Activated naive CD4-positive, alpha-beta T cell treated with Interleukin-2 at 50 U/mL for 16 hours (primary cell): ENCODE results near the gene AOC1.

Experiments used
- DNase-seq: peaks from one replicate; pipeline ENCODE4 v3.0.0-alpha.2; 2020

Gene AOC1

DNA sequence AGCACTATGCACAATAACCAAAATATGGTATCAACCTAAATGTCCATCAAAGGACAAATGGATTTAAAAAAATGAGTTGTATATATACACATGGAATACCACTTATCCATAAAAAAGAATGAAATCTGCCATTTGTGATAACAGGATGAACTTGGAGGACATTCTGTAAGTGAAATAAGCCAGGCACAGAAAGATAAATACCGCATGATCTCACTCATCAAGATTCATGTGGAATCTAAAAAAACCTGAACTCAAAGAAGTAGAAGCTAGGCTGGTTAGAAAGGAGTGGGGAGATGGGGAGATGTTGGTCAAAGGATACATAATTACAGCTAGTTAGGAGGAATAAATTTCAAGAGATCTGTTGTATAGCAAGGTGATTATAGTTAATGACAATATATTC, 17.3 kb upstream of the AOC1 start:
- no peak for DNase-seq

DNA sequence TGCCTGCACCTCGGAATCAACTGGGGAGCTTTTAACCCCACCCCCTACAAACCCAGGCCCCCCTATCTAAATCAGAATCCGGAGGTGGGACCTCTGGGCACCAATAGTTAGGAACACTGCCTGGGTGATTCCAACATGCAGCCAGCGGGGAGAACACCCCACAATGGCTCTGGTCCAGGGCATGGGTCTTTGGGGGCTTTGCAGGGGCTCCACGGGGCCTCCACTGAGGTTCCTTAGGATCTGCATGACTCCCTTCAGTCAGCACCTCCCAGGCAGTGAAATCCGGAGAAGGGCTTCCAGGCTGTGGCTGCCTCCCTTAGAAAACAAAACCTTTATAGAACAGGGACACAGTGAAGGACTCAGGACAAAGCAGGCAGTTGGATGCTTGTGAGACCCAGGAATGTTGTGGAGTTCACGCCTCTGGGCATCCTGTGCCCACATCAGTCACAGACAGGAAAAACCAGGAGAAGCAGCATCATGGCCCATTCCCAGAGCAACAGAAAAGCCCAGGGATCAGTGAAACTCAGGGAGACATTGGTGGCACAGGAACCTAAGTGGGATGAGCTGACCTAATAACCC, 16.5 kb upstream of the AOC1 start:
- DNase-seq = no peak

DNA sequence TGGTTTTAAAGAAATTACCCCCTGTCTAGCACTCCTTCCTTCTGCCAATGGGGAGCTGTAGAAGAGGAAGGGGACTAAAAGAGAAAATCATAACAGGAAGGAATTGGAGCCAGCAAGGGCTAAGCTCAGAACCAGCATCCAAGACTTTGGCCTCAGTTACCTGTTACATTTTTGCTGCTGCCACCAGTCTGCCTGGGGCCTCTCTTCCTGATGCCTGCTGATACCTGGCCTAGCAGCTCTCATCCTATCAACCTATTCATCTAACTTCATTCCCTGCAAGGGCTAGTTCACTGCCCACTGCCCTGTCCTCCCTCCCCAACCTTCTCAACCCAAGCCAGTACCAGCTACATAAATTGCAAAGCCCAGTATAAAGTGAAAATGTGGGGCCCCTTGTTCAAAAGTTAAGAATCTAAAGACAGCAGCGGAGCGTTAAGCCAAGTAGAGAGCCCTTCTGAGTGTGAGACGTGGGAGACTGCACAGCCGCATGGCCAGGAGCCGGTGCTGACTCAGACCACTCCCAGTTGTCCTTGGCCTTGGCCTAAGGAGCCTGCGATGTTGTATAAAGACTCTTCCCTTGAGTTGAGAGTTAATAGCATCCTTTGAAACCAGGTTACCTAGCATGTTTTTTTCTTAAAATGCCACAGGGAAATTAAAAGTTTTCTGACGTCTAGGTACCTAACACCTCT, 13.2 kb upstream of the AOC1 start:
- no peak for DNase-seq

DNA sequence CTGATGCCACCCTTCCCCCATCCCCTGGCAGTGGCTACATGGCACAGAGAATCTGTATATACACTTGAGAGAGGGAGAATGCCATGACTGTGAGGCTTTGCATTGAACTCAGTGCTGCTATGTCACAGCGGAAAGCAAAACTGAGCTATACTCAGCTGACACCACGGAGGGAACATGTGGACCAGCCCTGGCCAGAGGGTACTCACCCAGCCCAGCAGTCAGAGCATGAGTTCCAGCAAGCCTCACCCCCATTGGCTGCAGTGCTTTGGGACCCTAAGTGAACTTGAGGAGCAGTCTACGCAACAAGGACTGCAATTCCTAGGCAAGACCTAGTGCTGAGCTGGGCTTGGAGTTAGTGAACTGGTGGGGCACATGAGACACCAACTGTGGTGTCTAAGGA, 10.3 kb upstream of the AOC1 start:
- DNase-seq = no peak

DNA sequence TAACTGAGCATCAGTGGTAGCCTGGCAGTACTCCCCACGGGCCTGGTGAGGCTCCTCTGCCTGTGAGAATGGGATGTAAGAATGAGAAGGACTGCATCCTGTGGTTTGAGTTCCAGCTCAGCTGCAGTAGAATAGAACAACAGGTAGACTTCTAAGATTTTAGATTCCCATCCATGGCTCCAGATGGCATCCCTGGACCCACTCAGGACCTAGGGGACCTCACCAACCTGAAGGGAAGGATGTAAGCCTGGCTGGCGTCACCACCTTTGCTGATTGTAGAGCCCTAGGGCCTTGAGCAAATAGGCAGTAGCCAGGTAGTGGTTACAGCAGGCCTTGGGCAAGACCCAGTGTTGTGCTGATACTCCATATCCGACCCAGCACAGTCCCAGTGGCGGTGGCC, 9.6 kb upstream of the AOC1 start:
- no peak for DNase-seq

DNA sequence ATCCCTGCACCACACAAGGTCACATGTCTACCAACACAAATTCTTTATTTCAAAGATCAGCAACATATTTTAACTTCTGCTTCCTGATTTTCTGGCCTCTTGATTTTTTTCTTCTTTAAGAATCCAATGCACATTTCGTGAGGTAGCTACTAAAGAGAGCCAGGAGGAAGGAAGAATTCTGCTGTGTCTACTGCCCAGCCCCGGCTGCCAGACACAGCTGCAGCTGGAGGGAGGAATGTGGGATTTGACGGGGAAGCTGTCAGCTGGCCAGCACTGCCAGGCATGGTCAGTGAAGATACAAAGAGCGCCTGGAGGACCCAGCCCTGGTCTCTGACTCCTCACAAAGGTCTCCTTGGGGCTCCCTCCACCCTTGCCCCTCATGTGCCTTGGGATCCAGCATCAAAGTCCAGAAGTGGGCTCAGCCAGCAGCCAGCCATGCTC, 6.9 kb upstream of the AOC1 start:
- no peak for DNase-seq

DNA sequence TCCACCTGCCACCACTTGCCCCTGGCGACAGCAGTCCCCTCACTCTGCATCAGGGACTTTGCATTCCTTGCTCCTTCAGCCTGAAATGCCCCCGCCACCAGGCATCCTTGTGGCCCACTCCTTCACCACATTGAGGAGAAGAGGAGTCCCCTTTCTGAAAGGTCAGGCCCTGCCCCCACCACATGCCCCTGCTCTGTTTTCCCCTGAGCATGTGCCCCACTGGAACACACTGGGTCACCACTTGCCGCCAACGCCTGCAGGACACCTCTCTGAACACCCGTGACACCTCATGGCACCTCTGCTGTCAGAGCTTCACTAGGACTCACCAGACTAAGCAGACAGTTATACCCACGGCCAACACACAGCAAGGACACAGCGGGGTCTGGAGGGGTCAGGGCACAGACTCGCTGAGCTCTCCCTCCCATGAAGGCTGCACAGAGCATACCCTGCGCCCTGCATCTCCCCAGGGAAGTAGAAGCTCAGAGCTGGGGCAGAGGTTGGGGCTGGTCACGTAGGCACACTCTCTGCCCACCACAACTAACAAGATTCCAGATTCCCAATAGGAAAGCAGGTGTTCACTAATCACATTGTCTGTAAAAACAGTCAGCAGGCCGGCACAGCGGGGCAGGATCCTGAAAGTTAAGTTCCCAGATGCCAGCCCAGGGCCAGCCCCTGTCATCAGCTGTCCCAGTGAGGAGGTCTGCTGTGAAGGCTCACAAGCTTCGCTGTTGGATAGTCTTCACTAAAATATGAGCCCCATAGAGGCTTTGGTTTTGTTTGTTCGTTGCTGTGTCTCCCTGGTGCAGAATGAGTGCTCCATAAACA, 5.8 kb upstream of the AOC1 start:
- DNase-seq = no peak

DNA sequence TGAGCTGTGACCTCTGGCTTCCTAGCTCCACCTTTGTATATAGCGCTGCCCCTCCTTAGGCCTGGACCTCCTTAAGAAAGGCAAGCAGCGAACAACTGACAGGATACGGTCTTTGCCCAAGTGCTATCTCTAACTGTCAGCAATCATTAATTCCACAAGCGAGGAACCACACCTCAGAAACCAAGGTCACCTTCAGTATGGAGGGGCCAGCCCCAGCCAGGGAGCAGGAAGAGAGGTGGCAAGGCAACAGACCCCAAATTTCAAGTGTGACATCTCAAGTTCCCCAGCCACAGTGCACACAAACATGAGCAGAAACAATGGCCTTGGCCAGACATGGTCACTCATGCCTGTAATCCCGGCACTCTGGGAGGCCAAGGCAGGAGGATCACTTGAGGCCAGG, 4.8 kb upstream of the AOC1 start:
- DNase-seq = no peak

DNA sequence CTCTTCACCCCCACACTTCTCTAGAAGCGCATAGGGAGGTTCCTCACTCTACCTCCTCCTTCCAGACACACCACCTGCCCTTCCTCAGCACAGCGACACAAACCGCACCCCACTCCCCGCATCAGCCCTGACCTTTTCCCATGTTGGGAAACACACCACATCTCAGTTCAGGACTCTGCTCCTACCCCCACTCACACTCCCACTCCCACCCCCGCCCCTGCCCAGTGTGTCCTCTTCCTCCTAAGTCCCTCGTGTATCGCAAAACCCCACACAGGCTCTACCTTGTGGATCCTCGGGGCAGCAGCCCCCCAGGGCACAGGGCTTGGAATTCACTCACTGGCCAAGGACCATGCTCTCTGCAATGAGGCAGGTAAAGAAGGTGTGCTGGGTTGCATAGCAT, 4.2 kb upstream of the AOC1 start:
- DNase-seq = no peak

DNA sequence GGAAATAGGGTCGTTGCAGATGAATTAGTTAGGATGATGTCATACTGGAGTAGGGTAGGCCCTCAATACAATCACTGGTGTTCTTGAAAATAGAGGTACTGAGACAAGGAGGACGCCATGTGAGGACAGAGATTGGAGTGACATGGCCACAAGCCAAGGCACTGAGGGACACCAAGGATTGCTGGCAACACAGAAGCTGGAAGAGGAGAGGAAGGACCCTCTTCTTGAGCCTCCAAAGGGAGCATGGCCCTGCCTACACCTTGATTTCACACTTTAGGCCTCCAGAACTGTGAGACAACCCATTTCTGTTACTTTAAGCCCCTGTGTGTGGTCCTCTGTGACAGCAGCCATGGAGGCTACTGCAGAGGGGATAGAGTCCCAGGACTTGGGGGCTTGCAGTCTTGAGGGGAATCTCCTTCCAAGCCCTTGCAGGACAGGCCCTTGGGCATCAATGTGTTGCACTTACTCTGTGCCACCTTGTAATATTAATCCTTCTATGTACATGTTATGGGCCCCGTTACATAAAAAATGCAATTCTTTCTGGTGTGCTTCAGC, 3.7 kb upstream of the AOC1 start:
- DNase-seq = no peak

DNA sequence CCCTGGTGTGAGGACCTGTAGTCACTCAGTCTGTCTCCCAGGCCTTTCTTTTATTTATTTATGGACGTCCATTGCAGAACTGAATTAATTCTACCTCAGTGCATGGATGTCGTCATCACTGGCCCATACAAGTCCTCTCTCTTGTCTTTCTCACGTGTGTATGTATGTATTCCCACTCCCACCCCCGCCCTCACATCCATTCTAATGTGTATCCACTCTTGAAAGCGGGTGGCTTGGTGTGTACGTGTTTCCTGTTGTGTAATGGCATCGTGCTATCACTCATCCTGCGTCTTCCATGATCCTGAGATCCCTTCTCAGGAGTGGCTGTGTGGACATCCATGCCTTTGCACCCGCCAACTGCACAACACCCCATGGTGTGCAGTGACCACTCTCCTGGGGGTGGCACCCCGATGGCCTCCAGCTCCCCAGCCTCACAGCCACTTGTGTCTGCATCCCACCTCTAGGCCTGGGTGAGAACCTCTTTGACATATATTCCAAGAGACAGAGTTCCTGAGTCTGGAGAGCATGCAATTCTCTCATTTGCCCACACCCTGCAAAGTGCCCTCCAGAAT, 3.0 kb upstream of the AOC1 start:
- DNase-seq = no peak

DNA sequence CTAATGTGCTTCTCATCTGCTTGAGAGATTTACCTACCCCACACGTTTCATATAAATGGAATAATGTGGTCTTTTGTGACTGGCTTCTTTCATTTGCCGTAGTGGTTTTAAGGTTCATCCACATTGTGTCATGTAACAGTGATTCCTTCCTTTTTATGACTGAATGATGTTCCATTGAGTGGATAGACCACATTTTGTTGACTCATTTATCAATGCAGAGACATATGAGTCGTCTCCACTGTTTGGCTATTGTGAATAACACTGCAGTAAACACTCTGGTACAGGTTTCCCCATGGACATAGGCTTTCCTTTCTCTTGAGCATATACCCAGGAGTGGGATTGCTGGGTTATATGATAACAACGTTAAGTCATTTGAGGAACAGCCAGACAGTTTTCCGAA, 2.0 kb upstream of the AOC1 start:
- no peak for DNase-seq

DNA sequence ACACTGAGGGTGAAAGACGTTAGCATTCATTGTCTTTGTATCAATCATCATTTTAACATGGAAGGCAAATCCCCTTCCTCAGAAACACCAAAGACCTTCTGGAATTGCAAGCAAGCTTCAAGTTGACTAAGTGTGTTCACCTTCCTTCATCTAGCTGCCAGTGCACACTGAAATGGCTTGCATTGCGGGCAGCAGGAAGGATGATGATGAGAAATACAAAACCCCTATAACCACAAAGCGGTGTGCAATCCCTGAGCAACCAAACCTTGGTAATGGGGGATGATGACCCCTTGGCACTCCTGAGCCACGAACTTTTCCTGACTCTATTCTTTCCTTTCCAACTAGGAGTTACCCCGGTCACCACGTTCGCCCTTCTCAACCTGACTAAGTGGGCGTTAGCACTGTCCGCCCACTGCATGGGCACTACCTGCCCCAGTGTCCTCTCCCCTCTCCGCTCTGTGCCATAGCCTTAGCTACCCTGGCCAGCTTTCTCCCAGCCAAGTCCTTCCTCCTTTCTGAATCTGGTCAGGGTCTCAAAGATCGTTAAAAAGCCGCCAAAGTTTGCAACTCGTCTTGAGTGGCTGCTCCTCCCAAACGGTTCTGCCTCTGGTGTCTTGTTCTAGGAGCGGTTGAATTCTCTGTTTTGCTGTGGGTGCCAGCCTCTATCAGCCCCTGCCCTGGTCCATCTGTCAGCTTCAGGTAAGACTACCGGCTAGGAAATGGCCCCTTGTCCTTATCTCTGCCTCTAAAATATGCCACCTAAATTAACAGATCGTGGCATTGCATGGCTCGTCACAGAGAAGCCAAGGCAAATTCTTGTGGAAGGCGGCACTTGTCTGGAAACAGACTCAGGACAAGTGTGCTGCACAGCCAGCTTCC, 586 bp upstream of the AOC1 start:
- DNase-seq = no peak

DNA sequence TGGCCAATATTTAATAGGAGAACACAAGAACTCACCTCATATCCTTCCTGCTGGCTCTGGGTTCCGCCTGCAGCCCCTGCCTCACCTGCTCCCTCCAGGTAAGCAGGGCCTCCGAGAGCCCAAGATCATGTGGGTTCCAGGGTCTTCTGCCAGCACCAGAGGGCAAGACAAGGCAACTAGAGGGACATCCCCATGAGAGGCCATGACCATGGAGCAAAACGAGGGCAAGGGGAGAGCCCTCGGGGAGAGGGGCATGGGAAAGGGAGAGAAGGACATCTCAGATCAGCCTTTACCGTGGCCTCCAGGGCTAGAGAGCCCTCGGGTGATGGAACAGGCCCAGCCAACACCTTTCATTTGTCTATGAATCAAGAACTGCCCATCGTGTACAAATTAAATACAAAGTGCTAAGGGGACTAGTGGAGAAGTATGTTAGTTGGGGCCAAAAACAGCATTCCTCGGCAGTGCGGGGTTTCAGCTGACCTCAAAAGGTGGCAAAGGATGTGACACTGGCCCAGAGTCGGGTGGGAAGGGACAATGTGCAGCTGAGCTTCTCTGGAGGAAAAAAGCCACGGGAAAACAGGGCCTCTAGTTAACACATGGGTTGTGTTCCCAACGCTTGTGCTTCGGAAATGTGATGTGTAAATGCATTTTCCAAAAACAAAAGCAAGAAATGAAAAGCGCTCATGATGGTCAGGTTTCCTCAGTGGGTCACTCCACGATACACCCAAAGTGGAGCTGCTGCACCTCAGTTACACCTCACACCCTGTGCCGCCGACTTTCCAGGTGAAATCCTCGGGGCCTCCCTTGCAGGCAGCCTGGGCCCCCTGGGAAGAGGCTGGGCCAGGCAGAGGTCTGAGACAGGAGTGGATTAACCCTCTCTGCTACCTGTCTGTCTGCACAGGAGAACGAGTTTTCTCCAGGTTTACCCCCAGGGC, 2.0 kb downstream of the AOC1 start:
- no peak for DNase-seq

DNA sequence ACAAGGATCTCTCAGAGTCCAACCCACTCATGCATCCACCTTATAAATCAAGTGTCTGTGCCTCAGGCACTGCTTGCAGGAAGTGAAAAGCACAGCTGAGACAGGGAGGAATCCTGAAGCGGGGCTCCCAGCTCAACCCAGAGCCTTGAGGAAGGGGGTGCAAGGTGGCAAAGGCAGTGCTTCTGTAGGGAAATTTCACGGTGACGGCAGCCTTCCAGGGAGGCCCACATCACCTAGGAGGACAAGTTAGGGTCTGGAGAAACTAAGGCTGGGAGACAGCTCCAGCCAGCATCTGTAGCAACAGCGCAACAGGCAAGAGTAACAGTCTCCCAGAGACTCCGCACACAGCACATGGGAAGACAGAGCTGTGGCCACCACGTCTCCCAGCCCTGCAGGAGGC, 2.7 kb downstream of the AOC1 start:
- DNase-seq = no peak

DNA sequence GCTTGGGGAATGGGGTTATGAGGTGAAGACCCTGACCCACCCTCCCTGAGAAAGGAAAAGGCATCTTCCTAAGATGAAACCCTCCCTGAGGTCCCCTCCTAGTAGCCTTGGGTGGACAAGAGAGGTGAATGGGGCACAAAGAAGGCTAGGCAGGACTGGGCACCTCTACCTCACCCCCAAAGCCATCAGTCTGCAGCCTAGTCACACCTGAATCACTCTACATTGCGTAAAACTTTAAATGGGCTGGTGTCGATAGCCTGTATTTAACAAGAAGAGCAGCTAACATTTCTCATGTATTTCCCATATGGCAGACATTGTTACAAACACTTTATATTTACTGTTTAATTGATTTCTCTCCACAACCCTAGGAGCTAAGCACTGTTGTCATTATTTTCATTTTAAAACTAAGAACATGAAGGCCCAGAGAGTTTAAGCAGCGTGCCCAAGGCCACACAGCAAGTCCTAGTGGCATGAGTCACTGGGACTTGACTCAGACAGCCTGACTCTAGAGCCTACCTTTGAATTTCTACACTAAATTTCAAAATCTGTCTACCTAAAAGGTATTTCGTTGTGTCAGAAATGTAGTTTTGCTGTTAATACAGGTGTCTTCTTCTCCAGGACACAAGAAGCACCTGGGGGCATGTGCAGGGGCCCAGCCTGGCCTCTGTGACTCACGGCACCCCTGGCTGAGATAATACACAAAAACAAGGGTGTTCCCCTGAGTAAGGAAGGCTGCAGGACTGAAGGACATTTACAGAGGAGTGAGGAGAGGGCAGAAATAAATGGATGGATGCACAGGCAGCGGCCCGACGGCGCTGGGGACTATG, 3.4 kb downstream of the AOC1 start:
- DNase-seq = no peak

DNA sequence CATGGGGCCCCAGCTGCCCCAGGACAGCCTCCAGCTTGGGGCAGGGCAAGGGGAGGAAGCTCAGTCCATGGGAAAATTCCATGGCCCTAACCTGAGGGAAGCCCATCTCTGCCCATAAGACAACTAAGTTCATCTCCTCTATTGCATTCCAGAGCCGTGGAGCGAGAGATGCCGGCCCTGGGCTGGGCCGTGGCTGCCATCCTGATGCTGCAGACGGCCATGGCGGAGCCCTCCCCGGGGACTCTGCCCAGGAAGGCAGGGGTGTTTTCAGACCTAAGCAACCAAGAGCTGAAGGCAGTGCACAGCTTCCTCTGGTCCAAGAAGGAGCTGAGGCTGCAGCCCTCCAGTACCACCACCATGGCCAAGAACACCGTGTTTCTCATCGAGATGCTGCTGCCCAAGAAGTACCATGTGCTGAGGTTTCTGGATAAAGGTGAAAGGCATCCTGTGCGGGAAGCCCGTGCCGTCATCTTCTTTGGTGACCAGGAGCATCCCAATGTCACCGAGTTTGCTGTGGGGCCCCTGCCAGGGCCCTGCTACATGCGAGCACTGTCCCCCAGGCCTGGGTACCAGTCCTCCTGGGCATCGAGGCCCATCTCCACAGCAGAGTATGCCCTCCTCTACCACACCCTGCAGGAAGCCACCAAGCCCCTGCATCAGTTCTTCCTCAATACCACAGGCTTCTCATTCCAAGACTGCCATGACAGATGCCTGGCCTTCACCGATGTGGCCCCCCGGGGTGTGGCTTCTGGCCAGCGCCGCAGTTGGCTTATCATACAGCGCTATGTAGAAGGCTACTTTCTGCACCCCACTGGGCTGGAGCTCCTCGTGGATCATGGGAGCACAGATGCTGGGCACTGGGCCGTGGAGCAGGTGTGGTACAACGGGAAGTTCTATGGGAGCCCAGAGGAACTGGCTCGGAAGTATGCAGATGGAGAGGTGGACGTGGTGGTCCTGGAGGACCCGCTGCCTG, 4.3 kb downstream of the AOC1 start:
- DNase-seq = no peak

DNA sequence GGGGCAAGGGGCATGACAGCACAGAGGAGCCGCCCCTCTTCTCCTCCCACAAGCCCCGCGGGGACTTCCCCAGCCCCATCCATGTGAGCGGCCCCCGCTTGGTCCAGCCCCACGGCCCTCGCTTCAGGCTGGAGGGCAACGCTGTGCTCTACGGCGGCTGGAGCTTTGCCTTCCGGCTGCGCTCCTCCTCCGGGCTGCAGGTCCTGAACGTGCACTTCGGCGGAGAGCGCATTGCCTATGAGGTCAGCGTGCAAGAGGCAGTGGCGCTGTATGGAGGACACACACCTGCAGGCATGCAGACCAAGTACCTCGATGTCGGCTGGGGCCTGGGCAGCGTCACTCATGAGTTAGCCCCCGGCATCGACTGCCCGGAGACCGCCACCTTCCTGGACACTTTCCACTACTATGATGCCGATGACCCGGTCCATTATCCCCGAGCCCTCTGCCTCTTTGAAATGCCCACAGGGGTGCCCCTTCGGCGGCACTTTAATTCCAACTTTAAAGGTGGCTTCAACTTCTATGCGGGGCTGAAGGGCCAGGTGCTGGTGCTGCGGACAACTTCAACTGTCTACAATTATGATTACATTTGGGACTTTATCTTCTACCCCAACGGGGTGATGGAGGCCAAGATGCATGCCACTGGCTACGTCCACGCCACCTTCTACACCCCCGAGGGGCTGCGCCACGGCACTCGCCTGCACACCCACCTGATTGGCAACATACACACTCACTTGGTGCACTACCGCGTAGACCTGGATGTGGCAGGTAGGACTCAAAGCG, 5.1 kb downstream of the AOC1 start:
- DNase-seq = no peak
